SH-SY5Y (cell line): ENCODE measurements around the gene SAFB2.

Source experiments
- GATA2 ChIP-seq: IDR thresholded peaks from 2 replicates; pipeline ENCODE4 v1.6.1; 2011; ENCODE audit warnings: mild to moderate bottlenecking, low read depth, low read length
- GATA3 ChIP-seq: IDR thresholded peaks from 2 replicates; pipeline ENCODE4 v1.6.1; 2011; ENCODE audit warnings: low read depth, mild to moderate bottlenecking, low read length, moderate library complexity

Gene SAFB2

DNA sequence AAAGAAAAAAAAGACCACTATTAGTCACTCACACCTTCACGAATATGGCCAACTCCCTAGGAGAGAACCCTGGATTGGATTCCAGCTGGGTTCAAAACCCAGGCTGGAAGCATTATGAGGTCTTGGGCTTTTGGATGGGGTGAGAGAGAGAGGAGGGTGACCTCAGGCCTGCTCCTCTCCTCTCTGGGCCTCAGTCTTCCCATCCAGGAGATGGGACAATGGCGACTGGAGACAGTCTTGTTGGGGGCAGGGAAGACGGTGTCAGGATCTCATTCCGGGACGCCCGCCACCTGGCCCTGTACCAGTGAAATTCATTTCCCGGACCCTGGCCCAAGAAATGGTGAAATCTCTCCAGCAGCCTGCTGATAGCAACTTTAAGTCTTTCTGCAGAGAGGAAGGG, 81.1 kb downstream of the SAFB2 start:
- TF ChIP-seq GATA3 (no peak), GATA2 (no peak)

GRCh38 chr19:5540208-5540607, 82.4 kb downstream of the SAFB2 start:
- no peak for TF ChIP-seq GATA3
- TF ChIP-seq GATA2 = no peak

DNA sequence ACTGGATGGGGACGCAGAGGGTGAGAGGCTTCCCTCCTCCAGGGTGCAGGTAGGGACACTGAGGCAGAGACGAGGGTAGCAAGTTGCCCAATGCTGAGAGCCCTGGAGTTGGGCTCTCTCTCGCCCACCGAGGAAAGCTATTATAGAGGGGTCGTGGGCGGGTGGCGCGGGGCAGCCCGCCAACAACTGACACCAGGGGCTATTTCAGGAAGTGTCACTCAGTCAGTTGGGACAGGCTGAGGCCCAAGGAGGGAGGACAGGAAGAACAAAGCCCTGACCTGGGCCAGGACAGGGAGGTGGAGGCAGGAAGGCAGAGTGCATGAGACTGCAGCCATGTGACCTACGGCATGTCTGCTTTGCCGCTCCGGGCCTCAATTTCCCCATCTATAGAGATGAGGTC, 84.7 kb downstream of the SAFB2 start:
- TF ChIP-seq GATA3 (no peak), GATA2 (no peak)
